T-helper 1 cell treated with Interleukin-12 subunit alpha and Interleukin-12 subunit beta and Interleukin-4 antibody, amounts not matched to agents 30 μg/mL and 1 μg/mL, for 36 hours (primary cell): ENCODE measurements around the gene ARMH3.
"Not testable (repeated sequence)": the region's sequence is repeated elsewhere in the genome, so short reads cannot be mapped to it uniquely, and the experiment has no call there.

ENCODE experiments used
- H3K27ac Mint-ChIP-seq: one replicate; pipeline ENCODE4 v1.8.0; 2021; ENCODE audit warnings: mild to moderate bottlenecking, mixed read lengths
- H3K27me3 Mint-ChIP-seq: one replicate; pipeline ENCODE4 v1.8.0; 2021; ENCODE audit warnings: low read depth, mixed read lengths
- H3K36me3 Mint-ChIP-seq: one replicate; pipeline ENCODE4 v1.8.0; 2021; ENCODE audit warnings: low read depth, mixed read lengths
- H3K4me1 Mint-ChIP-seq: one replicate; pipeline ENCODE4 v1.8.0; 2021; ENCODE audit warnings: low read depth, mixed read lengths
- H3K4me3 Mint-ChIP-seq: one replicate; pipeline ENCODE4 v1.8.0; 2021; ENCODE audit warnings: mild to moderate bottlenecking, moderate library complexity, mixed read lengths
- H3K9me3 Mint-ChIP-seq: one replicate; pipeline ENCODE4 v1.8.0; 2021; ENCODE audit warnings: mixed read lengths

Gene ARMH3

DNA sequence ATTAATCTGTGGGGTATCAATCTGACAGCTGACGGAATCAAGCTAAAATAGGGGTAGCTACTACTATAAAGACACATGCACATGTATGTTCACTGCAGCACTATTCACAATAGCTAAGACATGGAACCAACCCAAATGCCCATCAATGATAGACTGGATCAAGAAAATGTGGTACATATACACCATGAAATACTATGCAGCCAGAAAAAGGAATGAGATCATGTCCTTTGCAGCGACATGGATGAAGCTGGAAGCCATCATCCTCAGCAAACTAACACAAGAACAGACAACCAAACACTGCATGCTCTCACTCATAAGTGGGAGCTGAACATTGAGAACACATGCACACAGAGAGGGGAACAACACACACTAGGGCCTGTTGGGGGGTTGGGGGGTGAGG is 75.3 kb downstream of the ARMH3 start:
- H3K27ac Mint-ChIP-seq, H3K9me3 Mint-ChIP-seq, H3K4me1 Mint-ChIP-seq, H3K4me3 Mint-ChIP-seq, H3K27me3 Mint-ChIP-seq: not testable (repeated sequence)
- peaks cover 18% of the 10 kb centered on the region for H3K36me3 Mint-ChIP-seq

DNA sequence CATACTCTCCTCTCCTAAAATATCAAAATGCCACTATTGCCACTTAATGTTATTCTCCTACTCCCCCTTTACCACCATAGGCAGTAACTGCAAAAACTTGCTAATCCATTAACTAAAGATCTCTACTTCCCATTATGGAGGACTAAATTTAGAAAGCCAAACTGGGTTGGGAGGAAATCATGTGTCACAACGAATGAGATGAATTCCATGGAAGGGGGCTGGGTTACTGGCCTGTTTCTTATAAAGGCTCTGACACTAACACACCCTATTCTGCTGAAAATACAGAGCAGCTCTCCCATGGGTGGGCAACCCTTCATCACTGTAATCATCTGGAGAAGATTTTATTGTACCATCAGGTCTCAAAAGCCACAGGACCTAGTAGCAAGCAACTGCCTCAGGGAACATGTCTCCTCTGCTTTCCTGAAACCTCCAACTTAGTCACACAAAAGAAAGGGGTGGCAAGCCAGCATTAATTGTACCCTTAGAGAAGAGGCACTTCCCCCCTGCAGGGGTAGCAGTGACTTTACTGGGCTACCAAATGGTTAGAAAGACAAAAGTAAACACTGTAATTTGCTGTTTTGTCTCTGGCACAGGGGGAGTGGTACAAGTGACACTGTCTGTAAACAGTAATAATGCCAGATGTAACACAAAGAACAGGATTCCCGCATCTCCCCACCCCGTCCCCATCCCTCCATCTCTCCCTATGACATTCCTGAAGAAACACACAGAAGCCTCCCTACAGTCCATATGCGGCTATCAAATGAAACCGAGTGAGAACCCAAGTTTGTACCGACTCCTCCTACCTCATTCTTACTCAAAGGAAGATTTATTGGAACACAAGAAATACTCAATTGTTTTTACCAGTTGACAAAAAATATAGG is 81.6 kb downstream of the ARMH3 start:
- H3K27me3 Mint-ChIP-seq: no peaks in the 10 kb centered on the region
- H3K4me1 Mint-ChIP-seq: peaks cover 19% of the 10 kb centered on the region
- peak overlapping the region; percentile 92 for H3K27ac Mint-ChIP-seq
- H3K36me3 Mint-ChIP-seq: peaks cover 34% of the 10 kb centered on the region
- peak overlapping the region; percentile 78 for H3K4me3 Mint-ChIP-seq
- H3K9me3 Mint-ChIP-seq: no peaks in the 10 kb centered on the region

DNA sequence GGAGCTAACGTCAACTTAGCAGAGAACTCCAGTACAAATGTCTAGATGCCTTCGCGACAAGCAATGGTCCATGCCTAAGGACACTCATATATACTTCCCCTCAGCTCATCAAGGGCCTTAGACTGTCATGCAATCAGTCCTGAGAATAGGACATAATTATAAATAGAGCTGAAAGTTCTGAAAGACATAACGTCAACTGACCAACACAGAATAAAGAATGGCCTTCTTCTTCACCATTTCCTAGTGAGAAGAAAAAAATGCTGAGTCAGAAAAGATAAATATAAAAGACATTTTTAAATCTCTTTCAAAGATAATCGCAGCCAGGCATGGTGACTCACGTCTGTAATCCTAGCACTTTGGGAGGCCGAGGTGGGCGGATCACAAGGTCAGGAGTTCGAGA is 83.2 kb downstream of the ARMH3 start:
- H3K27ac Mint-ChIP-seq: no peak overlapping the region
- peaks cover 31% of the 10 kb centered on the region for H3K4me1 Mint-ChIP-seq
- H3K4me3 Mint-ChIP-seq: no peak overlapping the region
- H3K27me3 Mint-ChIP-seq: no peaks in the 10 kb centered on the region
- no peaks in the 10 kb centered on the region for H3K9me3 Mint-ChIP-seq
- H3K36me3 Mint-ChIP-seq: peaks cover 35% of the 10 kb centered on the region

DNA sequence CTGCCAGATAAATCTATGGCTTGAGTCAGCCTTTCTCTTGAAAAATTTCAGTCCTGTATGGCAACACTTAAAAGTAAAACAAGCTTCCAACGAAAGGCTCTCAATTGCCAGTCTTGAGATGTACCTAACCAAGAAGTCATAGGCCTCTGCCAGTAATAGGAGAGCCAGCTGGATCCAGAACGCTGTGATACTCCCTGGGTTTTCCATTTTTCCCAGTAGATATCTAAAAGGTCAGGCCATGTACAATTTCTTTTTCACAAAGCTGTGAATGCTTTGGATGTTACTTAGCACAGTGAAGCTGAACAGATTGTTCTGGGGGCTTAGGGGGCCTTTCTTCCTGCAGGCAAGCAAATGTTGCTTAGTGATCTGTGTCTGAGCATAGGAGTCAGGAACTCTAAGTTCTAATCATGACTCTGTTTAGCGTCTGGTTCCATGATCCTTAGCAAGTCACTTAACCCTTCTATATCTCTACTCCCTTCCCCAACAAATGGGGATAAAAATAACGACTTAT is 86.5 kb downstream of the ARMH3 start:
- Mint-ChIP-seq H3K36me3 (peaks cover 39% of the 10 kb centered on the region), H3K9me3 (no peaks in the 10 kb centered on the region), H3K27me3 (no peaks in the 10 kb centered on the region), H3K27ac (peak overlapping the region; percentile 63), H3K4me1 (peaks cover 31% of the 10 kb centered on the region), H3K4me3 (no peak overlapping the region)

DNA sequence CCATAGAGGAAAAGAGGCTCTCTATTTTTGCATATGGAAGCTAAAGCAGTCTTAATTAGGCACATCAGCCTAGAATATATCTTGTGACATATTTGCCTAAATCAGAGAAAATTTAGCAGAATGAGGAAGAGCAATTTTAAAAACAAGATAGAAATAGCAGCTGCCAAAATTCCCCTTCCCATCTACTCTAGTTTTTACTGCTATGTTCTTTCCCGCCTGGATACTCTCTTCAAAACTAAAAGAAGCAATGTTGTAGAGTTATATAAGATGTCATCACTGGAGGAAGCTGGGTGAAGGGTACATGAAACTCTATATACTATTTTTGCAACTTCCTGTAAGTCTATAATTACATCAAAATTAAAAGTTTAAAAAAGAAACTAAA is 87.0 kb downstream of the ARMH3 start:
- Mint-ChIP-seq H3K4me3 (no peak overlapping the region), H3K4me1 (peaks cover 27% of the 10 kb centered on the region), H3K9me3 (no peaks in the 10 kb centered on the region), H3K27ac (peak overlapping the region; percentile 63), H3K36me3 (peaks cover 38% of the 10 kb centered on the region), H3K27me3 (no peaks in the 10 kb centered on the region)

DNA sequence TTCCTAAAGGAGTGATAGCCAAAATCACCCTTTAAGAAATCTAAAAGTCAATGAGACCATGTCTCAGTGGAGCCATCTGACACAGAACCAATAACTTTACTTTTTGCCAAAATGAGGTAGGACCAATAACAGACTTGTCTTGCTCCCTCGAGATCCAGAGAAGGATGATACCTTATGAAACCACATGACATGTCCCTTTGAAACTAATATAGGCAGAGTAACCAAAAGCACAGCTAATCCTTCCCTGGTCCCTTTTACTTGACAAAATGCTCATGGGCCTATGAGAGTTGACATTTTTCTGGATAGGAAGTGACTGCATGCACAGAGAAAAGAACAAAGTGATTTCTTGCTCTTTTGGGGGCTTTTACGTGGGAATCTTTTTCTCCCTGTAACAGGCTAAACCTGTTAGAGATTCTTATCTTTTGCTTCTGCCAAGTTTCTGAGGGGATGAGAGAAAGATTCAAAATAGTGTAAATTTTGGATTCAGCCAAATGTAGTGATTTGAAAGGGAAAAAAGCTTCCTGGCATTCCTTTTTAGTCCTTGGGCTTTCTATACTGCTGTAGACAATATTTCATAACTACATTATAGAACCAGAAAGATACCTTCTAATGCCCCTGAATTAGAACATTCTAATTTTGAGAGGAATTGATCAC is 87.6 kb downstream of the ARMH3 start:
- peaks cover 35% of the 10 kb centered on the region for H3K36me3 Mint-ChIP-seq
- peak overlapping the region; percentile 31 for H3K27ac Mint-ChIP-seq
- peaks cover 22% of the 10 kb centered on the region for H3K4me1 Mint-ChIP-seq
- H3K4me3 Mint-ChIP-seq: no peak overlapping the region
- H3K27me3 Mint-ChIP-seq: no peaks in the 10 kb centered on the region
- no peaks in the 10 kb centered on the region for H3K9me3 Mint-ChIP-seq

DNA sequence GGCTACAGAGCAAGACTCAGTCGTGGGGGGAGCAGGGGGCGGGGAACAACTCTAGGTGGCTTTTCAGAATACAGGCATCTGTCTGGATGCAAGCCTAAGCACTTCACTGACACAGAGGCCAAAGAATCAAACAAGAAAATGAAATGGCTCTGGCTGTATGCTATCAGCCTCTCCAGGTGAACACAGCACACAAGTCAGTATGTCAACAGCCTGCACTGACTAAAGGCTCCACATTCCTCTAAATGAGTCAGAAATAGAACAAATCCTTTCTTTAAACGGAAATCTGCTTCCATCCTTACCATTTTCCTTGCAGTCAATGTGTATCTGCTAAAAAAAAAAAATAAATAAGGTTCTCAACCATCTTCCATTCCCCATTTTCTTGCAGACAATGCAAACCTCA is 88.3 kb downstream of the ARMH3 start:
- Mint-ChIP-seq H3K4me3 (no peak overlapping the region), H3K27ac (peak overlapping the region; percentile 31), H3K36me3 (peaks cover 34% of the 10 kb centered on the region), H3K9me3 (no peaks in the 10 kb centered on the region), H3K27me3 (no peaks in the 10 kb centered on the region), H3K4me1 (peaks cover 20% of the 10 kb centered on the region)

DNA sequence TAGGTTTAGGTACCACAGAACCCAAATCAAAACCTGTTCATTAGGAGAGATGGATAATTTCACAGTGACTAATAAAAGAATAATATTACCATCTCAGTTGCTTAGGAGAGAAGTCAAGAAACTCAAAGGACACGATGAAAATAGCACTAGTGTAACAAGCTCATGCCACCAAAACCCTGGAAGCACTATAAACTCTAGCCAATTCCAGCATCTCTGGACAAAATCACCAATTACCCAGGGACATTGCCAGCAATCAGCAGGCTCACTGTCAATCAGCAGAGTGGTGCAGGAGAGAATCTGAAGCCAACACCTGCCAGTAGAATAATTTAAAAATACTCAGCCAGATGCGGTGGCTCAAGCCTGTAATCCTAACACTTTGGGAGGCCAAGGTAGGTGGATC is 88.9 kb downstream of the ARMH3 start:
- Mint-ChIP-seq H3K4me1 (peaks cover 20% of the 10 kb centered on the region), H3K27ac (no peak overlapping the region), H3K27me3 (no peaks in the 10 kb centered on the region), H3K4me3 (no peak overlapping the region), H3K9me3 (no peaks in the 10 kb centered on the region), H3K36me3 (peaks cover 31% of the 10 kb centered on the region)

DNA sequence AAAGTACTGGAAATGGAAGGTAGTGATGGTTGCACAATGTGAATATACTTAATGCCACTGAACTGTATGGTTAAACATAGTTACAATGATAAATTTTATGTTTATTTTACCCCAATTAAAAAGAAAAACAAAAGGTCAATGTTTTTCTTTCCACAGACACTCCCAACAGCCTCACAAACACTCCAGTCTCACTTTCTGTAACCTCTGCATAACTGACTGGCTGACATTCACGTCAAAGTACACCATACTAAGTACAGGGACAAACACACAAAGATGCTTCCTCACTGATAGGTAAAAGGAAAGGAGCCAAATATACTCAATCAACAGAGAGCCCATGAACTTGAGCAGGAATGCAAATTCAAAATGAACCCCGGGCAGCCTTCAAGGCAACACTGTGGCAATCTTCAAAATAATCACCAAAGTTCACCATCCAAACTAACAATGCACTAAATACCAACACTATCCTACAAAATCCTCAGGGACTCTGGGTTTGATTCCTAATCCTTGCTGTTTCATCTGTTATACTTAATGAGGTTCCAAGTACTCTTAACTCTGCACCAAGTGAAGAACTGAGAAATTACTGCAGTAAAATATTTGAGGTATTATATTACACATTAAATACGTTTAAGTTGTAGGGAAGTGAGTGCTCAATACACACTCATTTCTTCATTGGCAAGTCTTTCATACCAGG is 90.8 kb downstream of the ARMH3 start:
- peaks cover 20% of the 10 kb centered on the region for H3K4me1 Mint-ChIP-seq
- no peaks in the 10 kb centered on the region for H3K9me3 Mint-ChIP-seq
- H3K27me3 Mint-ChIP-seq: no peaks in the 10 kb centered on the region
- no peak overlapping the region for H3K27ac Mint-ChIP-seq
- peaks cover 26% of the 10 kb centered on the region for H3K36me3 Mint-ChIP-seq
- no peak overlapping the region for H3K4me3 Mint-ChIP-seq

DNA sequence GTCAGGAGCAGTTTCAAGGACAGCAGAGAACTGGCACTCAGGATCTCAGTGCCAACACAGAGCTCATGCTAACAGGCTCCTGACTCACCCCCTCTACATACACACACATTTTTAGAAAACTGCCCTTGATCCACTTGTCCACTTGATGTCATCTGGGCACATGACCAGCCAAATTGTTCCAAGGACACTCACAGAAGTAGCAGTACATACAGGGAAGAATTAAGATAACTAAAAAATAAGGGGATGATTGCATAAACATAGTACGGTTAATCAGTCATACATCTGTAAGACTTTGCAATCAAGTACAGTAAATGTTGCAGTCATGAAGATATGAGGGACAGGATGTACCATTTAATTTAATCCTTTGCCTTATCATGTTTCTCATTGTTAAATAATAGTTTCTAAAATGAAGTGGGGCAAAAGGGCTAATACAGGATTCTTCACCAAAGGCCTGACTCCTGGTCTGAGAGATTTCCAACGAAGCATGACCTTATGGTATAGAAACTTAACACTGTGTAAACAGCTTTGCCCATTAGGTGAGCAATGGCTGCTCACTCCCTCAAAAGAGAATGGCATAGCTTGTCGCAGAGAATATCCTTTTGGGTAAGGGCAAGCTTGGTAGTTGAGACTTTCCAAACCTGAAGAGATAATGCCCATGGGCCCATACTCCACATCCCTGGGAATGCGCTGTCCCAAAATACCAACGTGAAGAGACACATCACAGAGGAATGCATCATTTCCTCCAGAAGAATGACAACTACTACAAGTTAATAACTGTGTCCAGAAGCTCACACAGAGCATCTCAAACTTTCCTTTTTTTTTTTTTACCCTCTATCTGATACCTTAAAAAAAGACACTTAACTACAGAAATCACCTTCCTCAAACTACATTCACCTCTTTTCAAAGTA is 94.1 kb downstream of the ARMH3 start:
- peaks cover 2% of the 10 kb centered on the region for H3K4me1 Mint-ChIP-seq
- H3K4me3 Mint-ChIP-seq: no peak overlapping the region
- no peak overlapping the region for H3K27ac Mint-ChIP-seq
- H3K27me3 Mint-ChIP-seq: no peaks in the 10 kb centered on the region
- peaks cover 16% of the 10 kb centered on the region for H3K36me3 Mint-ChIP-seq
- no peaks in the 10 kb centered on the region for H3K9me3 Mint-ChIP-seq

DNA sequence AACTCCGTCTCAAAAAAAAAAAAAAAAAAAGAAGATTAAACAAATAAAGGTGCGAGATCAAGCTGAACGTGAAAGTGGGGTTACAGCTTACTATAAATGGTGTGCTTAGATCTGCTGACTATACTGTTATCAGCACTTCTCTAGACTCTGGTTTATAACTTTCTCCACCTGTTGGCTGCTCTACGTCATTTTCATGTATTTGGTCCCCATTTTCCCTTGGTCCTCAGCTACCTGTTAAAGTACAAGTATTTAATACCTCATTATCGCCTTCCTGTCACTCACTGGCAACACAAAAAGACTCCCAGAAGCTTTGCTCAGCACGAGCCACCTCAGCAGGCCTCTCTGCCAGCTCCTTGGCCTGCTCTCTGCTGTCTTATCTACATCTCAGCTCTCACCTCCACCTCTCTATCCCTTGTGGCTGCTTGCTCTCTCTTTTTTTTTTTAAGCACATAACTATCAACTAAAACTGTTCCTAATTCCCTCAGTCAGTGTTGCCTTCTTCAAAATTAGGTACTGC is 95.0 kb downstream of the ARMH3 start:
- no peaks in the 10 kb centered on the region for H3K27me3 Mint-ChIP-seq
- H3K27ac Mint-ChIP-seq: no peak overlapping the region
- no peaks in the 10 kb centered on the region for H3K9me3 Mint-ChIP-seq
- peaks cover 19% of the 10 kb centered on the region for H3K36me3 Mint-ChIP-seq
- no peak overlapping the region for H3K4me3 Mint-ChIP-seq
- H3K4me1 Mint-ChIP-seq: no peaks in the 10 kb centered on the region

DNA sequence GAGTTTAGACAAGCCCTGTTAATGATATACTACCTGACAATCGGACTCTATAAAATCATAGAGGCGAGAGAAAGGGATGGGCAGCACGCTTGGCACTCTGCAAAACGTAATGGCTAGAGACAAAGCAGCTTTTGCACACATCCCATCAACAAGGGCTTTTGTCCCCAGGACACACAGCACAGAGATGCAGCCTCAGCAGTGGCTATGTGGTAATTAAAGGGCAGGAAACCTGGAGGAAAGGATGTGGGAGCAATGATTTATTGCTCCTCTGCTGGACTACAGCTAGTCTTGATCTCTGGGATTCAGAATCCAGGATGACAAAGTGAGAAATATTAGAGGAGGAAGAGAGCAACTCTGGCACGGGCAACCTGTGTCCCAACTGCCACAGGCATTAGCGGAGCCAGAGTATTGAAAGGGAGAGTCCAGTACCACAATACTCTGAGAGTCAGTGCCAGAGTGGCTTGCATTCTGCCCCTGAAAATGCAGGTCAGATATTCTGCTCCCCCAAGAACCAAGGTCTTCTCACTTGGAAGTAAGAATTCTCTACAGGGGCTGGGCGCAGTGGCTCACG is 96.5 kb downstream of the ARMH3 start:
- H3K27ac Mint-ChIP-seq: no peak overlapping the region
- H3K36me3 Mint-ChIP-seq: peaks cover 20% of the 10 kb centered on the region
- H3K9me3 Mint-ChIP-seq: no peaks in the 10 kb centered on the region
- H3K27me3 Mint-ChIP-seq: no peaks in the 10 kb centered on the region
- peaks cover 3% of the 10 kb centered on the region for H3K4me1 Mint-ChIP-seq
- H3K4me3 Mint-ChIP-seq: no peak overlapping the region

DNA sequence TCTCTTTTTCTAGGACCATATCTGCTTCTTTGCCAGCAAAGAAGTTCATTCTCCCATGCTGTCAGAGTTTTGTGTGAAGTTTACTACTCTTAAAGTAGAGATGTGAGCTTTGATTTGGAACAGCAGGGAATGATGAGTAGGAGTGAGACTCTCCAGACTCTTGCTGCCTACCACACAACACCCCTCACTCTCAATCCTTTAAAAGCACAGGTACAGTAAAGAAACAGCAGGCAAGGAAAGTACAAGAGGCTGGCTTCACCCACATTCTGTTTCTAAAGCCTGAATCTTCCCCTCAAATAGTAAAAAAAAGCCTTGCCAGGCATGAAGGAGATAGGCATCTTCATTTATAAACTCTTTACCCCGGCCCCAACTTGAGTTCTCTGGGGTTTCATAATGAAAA is 97.3 kb downstream of the ARMH3 start:
- Mint-ChIP-seq H3K9me3 (no peaks in the 10 kb centered on the region), H3K4me3 (no peak overlapping the region), H3K4me1 (peaks cover 3% of the 10 kb centered on the region), H3K36me3 (peaks cover 25% of the 10 kb centered on the region), H3K27ac (no peak overlapping the region), H3K27me3 (no peaks in the 10 kb centered on the region)
